IgD-negative memory B cell (primary cell): ENCODE measurements around the gene SSB. TPM values are rescaled to one million over a fixed set of nuclear protein-coding genes. Genes with fewer than 3 reads are reported as not detected.

ENCODE experiments used
- H3K27ac Mint-ChIP-seq, 3 donors: one replicate each; pipeline ENCODE4 v1.8.0; 2020 to 2022; ENCODE audit warnings: mild to moderate bottlenecking in 3 of 3, mixed read lengths in 3 of 3, moderate library complexity in 1 of 3
- H3K27me3 Mint-ChIP-seq: one replicate; pipeline ENCODE4 v1.8.0; 2021; ENCODE audit warnings: mixed read lengths
- H3K36me3 Mint-ChIP-seq: one replicate; pipeline ENCODE4 v1.8.0; 2020; ENCODE audit warnings: mild to moderate bottlenecking, mixed read lengths
- H3K4me1 Mint-ChIP-seq, 3 donors: one replicate each; pipeline ENCODE4 v1.8.0; 2020 to 2022; ENCODE audit warnings: mixed read lengths in 3 of 3, mild to moderate bottlenecking in 1 of 3
- H3K4me3 Mint-ChIP-seq, 4 donors: one replicate each; pipeline ENCODE4 v1.8.0; 2020 to 2022; ENCODE audit warnings: mild to moderate bottlenecking in 4 of 4, mixed read lengths in 4 of 4, moderate library complexity in 3 of 4
- H3K9me3 Mint-ChIP-seq, 3 donors: one replicate each; pipeline ENCODE4 v1.8.0; 2020 to 2021; ENCODE audit warnings: mixed read lengths in 3 of 3, mild to moderate bottlenecking in 1 of 3
- polyA plus RNA-seq: library from polyadenylated mRNA; unstranded; fragments of 300-500 nt; fragmentation: Illumina TruSeq; gene quantifications from one replicate; pipeline ENCODE4 v1.2.3, GENCODE V29; 2021

The SSB gene
- polyA plus RNA-seq, 1 donor from 2014 or later, result 116 TPM

DNA sequence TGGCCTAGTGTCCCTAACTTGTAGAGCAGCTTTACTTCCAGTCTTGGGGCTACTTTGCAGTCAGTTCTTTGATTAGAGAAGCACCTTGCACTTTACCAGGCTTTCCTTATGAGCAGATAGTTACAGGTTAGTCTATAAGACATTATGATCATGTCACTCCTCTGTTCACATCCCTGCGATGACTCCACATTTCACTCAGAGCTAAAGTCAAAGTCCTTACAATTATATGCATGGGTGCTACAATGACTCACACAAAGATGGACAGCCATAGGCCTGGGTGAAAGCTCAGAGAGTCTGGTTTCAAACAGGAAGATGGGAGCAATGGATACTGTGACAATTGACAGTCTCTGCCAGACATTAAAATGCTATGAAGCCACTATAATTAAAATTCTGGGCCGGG, 27.1 kb upstream of the SSB start:
- Mint-ChIP-seq H3K27ac (no peak overlapping the region), H3K4me1 (peaks cover 0 to 14% (median 12%) of the 10 kb centered on the region in 3 donors)

GRCh38 chr2:169772651-169773050, 26.0 kb upstream of the SSB start:
- H3K4me1 Mint-ChIP-seq, result peaks cover 0 to 8% (median 6%) of the 10 kb centered on the region in 3 donors

More for the DNA sequence above, 27.1 kb upstream of the SSB start:
- no peak overlapping the region for H3K4me3 Mint-ChIP-seq
- H3K27me3 Mint-ChIP-seq, result peaks cover 14% of the 10 kb centered on the region
- no peaks in the 10 kb centered on the region for H3K36me3 Mint-ChIP-seq
- no peaks in the 10 kb centered on the region for H3K9me3 Mint-ChIP-seq

DNA sequence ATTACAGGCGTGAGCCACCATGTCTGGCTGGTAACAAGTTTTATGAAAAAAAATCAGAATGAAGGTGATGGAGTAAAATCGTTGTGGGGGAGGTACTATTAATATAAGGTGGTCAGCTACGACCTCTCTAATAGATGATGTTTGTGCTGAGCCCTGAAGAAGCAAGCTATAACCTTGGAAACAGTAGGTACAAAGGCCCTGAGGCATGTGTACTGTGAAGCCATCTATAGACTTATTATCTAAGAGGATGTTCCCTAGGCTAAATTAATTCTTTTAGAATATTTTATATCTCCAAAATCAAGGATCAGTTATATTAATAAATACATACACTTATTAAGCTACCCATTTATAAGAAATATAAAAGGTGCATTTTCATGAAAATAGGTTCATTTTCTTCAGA, 23.3 kb upstream of the SSB start:
- Mint-ChIP-seq H3K4me3 (no peak overlapping the region), H3K4me1 (peaks cover 0 to 2% (median 0%) of the 10 kb centered on the region in 3 donors), H3K27ac (no peak overlapping the region), H3K9me3 (no peaks in the 10 kb centered on the region), H3K36me3 (no peaks in the 10 kb centered on the region), H3K27me3 (no peaks in the 10 kb centered on the region)

More at GRCh38 chr2:169772651-169773050, 26.0 kb upstream of the SSB start:
- H3K9me3 Mint-ChIP-seq, result no peaks in the 10 kb centered on the region
- H3K27ac Mint-ChIP-seq, result no peak overlapping the region
- peaks cover 8% of the 10 kb centered on the region for H3K27me3 Mint-ChIP-seq
- H3K36me3 Mint-ChIP-seq, result no peaks in the 10 kb centered on the region
- H3K4me3 Mint-ChIP-seq, result no peak overlapping the region

GRCh38 chr2:169775765-169776164, 22.9 kb upstream of the SSB start:
- Mint-ChIP-seq H3K27ac (no peak overlapping the region), H3K9me3 (no peaks in the 10 kb centered on the region), H3K4me3 (no peak overlapping the region), H3K27me3 (no peaks in the 10 kb centered on the region), H3K4me1 (peaks cover 0 to 2% (median 0%) of the 10 kb centered on the region in 3 donors), H3K36me3 (no peaks in the 10 kb centered on the region)

DNA sequence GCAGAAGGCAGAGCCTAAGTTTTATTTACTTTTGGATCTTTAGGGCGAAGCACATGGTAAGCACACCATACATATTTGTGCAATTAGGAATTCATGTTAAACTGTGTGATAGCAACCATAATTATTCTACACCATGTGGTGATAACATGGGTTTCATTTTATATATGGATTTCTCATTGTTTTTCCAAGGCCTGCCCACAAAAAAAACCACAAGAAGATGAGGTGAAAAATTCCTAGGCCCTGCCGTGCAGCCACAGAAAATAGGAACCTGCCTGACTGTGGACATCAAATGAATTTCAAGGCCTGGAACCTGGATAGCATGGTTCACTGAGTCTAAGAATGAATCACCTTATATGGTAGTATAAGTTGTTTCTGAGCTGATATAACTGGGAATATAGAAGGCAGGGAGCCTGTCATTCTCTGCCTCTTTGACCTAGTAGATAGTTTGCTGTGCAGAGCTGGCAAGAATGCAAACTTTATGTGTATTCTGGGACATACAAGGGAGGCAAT, 22.4 kb upstream of the SSB start:
- Mint-ChIP-seq H3K27ac (no peak overlapping the region), H3K36me3 (peaks cover 3% of the 10 kb centered on the region), H3K27me3 (no peaks in the 10 kb centered on the region), H3K4me3 (no peak overlapping the region), H3K4me1 (peaks cover 0 to 2% (median 0%) of the 10 kb centered on the region in 3 donors), H3K9me3 (no peaks in the 10 kb centered on the region)

- no peak overlapping the region for H3K4me3 Mint-ChIP-seq
- peaks cover 2% of the 10 kb centered on the region for H3K27me3 Mint-ChIP-seq
- peaks cover 0 to 2% (median 0%) of the 10 kb centered on the region in 3 donors for H3K4me1 Mint-ChIP-seq
- H3K36me3 Mint-ChIP-seq, result peaks cover 4% of the 10 kb centered on the region
- H3K9me3 Mint-ChIP-seq, result no peaks in the 10 kb centered on the region
- H3K27ac Mint-ChIP-seq, result no peak overlapping the region
These were observed 20.2 kb upstream of the SSB start for GRCh38 chr2:169778446-169778845.

GRCh38 chr2:169781249-169782013, 17.2 kb upstream of the SSB start:
- Mint-ChIP-seq H3K36me3 (peaks cover 4% of the 10 kb centered on the region), H3K27ac (no peak overlapping the region), H3K4me3 (no peak overlapping the region), H3K9me3 (no peaks in the 10 kb centered on the region), H3K27me3 (peaks cover 4% of the 10 kb centered on the region), H3K4me1 (no peaks in the 10 kb centered on the region)

DNA sequence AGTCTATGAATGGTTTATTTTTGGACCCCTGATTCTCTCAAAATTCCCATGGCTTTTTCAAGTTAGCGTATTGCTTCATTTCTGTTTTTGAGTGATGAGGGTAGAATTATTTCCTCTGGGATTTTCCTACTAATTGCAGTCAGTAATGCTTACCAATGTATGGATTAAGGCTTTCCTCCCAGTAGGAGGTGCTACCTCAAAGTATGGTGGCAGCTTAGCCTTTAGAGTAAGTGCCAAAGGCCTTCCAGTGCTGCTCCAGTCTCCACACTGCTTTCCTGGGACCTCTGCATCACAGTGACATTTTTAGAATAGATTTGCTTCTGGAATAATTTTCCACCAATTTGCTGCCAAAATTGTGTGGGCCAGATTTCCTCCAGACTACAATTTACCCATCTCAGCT, 16.2 kb upstream of the SSB start:
- no peaks in the 10 kb centered on the region for H3K9me3 Mint-ChIP-seq
- peaks cover 4% of the 10 kb centered on the region for H3K36me3 Mint-ChIP-seq
- H3K27ac Mint-ChIP-seq, result no peak overlapping the region
- no peaks in the 10 kb centered on the region for H3K4me1 Mint-ChIP-seq
- peaks cover 4% of the 10 kb centered on the region for H3K27me3 Mint-ChIP-seq
- no peak overlapping the region for H3K4me3 Mint-ChIP-seq

DNA sequence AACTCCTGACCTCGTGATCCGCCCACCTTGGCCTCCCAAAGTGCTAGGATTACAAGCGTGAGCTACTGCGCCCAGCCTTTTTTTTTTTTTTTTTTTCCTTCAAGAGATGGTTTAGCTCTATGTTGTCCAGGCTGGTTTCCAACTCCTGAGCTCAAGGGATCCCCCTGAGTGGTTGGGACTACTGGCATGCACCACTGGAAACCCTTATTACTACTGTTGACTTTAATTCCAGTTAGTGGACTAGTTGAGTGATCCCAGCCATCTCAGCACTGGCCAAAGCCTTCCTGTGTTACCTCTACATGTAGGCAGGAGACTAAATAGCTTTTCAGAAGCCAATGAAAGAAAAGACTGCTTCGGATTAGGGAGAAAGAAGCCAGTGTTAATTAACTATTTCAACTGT, 8.1 kb upstream of the SSB start:
- no peak overlapping the region for H3K27ac Mint-ChIP-seq
- H3K27me3 Mint-ChIP-seq, result peaks cover 11% of the 10 kb centered on the region
- no peak overlapping the region for H3K4me3 Mint-ChIP-seq
- no peaks in the 10 kb centered on the region for H3K36me3 Mint-ChIP-seq
- no peaks in the 10 kb centered on the region for H3K9me3 Mint-ChIP-seq
- peaks cover 0 to 6% (median 6%) of the 10 kb centered on the region in 3 donors for H3K4me1 Mint-ChIP-seq

DNA sequence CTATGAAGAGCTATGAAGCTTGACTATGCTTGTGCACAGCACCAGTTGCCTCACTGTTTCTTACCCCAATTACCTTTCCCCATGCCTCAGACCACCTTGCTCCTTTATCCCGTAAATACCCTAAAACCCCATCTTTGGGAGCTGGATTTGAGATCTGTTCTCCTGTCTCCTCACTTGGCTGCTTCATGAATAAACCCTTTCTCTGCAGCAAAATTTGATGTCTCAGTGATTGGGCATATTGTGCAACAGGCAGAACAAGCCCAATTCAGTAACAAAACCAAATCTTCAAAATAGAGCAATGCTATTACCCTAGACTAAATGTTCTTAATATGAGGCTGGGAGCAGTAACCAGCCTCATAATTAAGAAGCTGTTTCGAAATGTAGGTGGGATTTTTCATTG, 3.5 kb upstream of the SSB start:
- H3K4me1 Mint-ChIP-seq, result peaks cover 9 to 19% (median 9%) of the 10 kb centered on the region in 3 donors
- H3K27me3 Mint-ChIP-seq, result no peaks in the 10 kb centered on the region
- no peaks in the 10 kb centered on the region for H3K36me3 Mint-ChIP-seq
- H3K4me3 Mint-ChIP-seq, result peak overlapping the region in 1 of 4 donors; percentile 49
- no peak overlapping the region for H3K27ac Mint-ChIP-seq
- H3K9me3 Mint-ChIP-seq, result no peaks in the 10 kb centered on the region

GRCh38 chr2:169796441-169796840, 2.2 kb upstream of the SSB start:
- peak overlapping the region in 1 of 4 donors; percentile 56 for H3K4me3 Mint-ChIP-seq
- H3K36me3 Mint-ChIP-seq, result no peaks in the 10 kb centered on the region
- peaks cover 13 to 24% (median 14%) of the 10 kb centered on the region in 3 donors for H3K4me1 Mint-ChIP-seq
- H3K9me3 Mint-ChIP-seq, result no peaks in the 10 kb centered on the region
- H3K27ac Mint-ChIP-seq, result peak overlapping the region in 2 of 3 donors; percentile 59 to 89
- H3K27me3 Mint-ChIP-seq, result no peaks in the 10 kb centered on the region

DNA sequence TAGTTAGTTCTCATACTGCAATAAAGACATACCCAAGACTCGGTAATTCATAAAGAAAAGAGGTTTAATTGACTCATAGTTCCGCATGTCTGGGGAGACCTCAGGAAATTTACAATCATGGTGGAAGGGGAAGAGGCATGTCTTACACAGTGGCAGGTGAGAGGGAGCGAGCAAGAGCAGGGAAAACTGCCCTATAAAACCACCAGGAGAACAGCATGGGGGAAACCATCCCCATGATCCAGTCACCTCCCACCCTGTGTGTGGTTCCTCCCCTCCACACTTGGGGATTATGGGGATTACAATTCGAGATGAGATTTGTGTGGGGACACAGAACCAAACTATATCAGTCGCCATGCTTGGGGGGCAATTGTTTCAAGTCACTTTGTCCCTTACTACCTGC, 1.1 kb upstream of the SSB start:
- H3K27ac Mint-ChIP-seq, result peak overlapping the region in 2 of 3 donors; percentile 42 to 89
- no peaks in the 10 kb centered on the region for H3K36me3 Mint-ChIP-seq
- peak overlapping the region in 3 of 4 donors; percentile 33 to 80 (median 77) for H3K4me3 Mint-ChIP-seq
- H3K9me3 Mint-ChIP-seq, result no peaks in the 10 kb centered on the region
- H3K27me3 Mint-ChIP-seq, result no peaks in the 10 kb centered on the region
- peaks cover 19 to 33% (median 20%) of the 10 kb centered on the region in 3 donors for H3K4me1 Mint-ChIP-seq

- H3K36me3 Mint-ChIP-seq, result no peaks in the 10 kb centered on the region
- H3K4me3 Mint-ChIP-seq, result peak overlapping the region; percentile 88 to 97 (median 94)
- peaks cover 20 to 36% (median 21%) of the 10 kb centered on the region in 3 donors for H3K4me1 Mint-ChIP-seq
- no peaks in the 10 kb centered on the region for H3K27me3 Mint-ChIP-seq
- no peaks in the 10 kb centered on the region for H3K9me3 Mint-ChIP-seq
- peak overlapping the region; percentile 89 to 100 (median 94) for H3K27ac Mint-ChIP-seq
These were observed 314 bp upstream of the SSB start for GRCh38 chr2:169798397-169798717.

- peaks cover 4% of the 10 kb centered on the region for H3K36me3 Mint-ChIP-seq
- H3K4me3 Mint-ChIP-seq, result no peak overlapping the region
- H3K4me1 Mint-ChIP-seq, result peaks cover 18 to 26% (median 19%) of the 10 kb centered on the region in 3 donors
- H3K9me3 Mint-ChIP-seq, result no peaks in the 10 kb centered on the region
- no peak overlapping the region for H3K27ac Mint-ChIP-seq
- H3K27me3 Mint-ChIP-seq, result no peaks in the 10 kb centered on the region
These were observed 4.8 kb downstream of the SSB start for GRCh38 chr2:169803480-169803879.

- Mint-ChIP-seq H3K27ac (no peak overlapping the region), H3K27me3 (no peaks in the 10 kb centered on the region), H3K36me3 (peaks cover 4% of the 10 kb centered on the region), H3K4me1 (peaks cover 6 to 12% (median 8%) of the 10 kb centered on the region in 3 donors), H3K4me3 (no peak overlapping the region), H3K9me3 (no peaks in the 10 kb centered on the region)
These were observed 7.9 kb downstream of the SSB start for GRCh38 chr2:169806586-169806985.

GRCh38 chr2:169808221-169808620, 9.6 kb downstream of the SSB start:
- H3K4me3 Mint-ChIP-seq, result no peak overlapping the region
- H3K27me3 Mint-ChIP-seq, result no peaks in the 10 kb centered on the region
- H3K27ac Mint-ChIP-seq, result no peak overlapping the region

More at GRCh38 chr2:169808221-169808620, 9.6 kb downstream of the SSB start:
- Mint-ChIP-seq H3K36me3 (peaks cover 7% of the 10 kb centered on the region), H3K4me1 (no peaks in the 10 kb centered on the region), H3K9me3 (no peaks in the 10 kb centered on the region)
